HG02840 (cell line): ENCODE measurements around the gene NCMAP.
"Not testable (repeated sequence)": the region's sequence is repeated elsewhere in the genome, so short reads cannot be mapped to it uniquely, and the experiment has no call there.

Experiments used
- ATAC-seq: cut with Tn5 transposase; IDR thresholded peaks from one replicate; pipeline ENCODE4 v1.9.1; 2021; ENCODE audit warnings: mild to moderate bottlenecking, moderate library complexity, moderate number of reproducible peaks; ENCODE audit not compliant: unreplicated experiment, low FRiP score

The NCMAP gene

GRCh38 chr1:24540906-24541710 is 14.8 kb upstream of the NCMAP start:
- no peak for ATAC-seq

- ATAC-seq: no peak
These were observed 14.1 kb upstream of the NCMAP start for GRCh38 chr1:24541711-24542346.

GRCh38 chr1:24544239-24544638 is 11.6 kb upstream of the NCMAP start:
- no peak for ATAC-seq

GRCh38 chr1:24545662-24546061 is 10.2 kb upstream of the NCMAP start:
- no peak for ATAC-seq

- no peak for ATAC-seq
These were observed 8.7 kb upstream of the NCMAP start for GRCh38 chr1:24547195-24547594.

- no peak for ATAC-seq
These were observed 7.8 kb upstream of the NCMAP start for GRCh38 chr1:24548070-24548469.

- ATAC-seq: not testable (repeated sequence)
These were observed 6.7 kb upstream of the NCMAP start for GRCh38 chr1:24549210-24549609.

GRCh38 chr1:24551290-24551959 is 4.5 kb upstream of the NCMAP start:
- ATAC-seq: no peak

- ATAC-seq: no peak
These were observed 3.8 kb upstream of the NCMAP start for GRCh38 chr1:24551960-24552571.

- no peak for ATAC-seq
These were observed 2.0 kb upstream of the NCMAP start for GRCh38 chr1:24553931-24554330.

GRCh38 chr1:24554714-24555113 is 1.2 kb upstream of the NCMAP start:
- ATAC-seq: no peak

GRCh38 chr1:24556414-24556795 is 518 bp downstream of the NCMAP start:
- no peak for ATAC-seq

- no peak for ATAC-seq
These were observed 1.3 kb downstream of the NCMAP start for GRCh38 chr1:24557220-24557619.

- no peak for ATAC-seq
These were observed 1.8 kb downstream of the NCMAP start for GRCh38 chr1:24557711-24558131.

GRCh38 chr1:24558455-24558854 is 2.6 kb downstream of the NCMAP start:
- no peak for ATAC-seq

- ATAC-seq: no peak
These were observed 3.3 kb downstream of the NCMAP start for GRCh38 chr1:24558902-24559791.

GRCh38 chr1:24560361-24560760 is 4.5 kb downstream of the NCMAP start:
- no peak for ATAC-seq

GRCh38 chr1:24562625-24563024 is 6.7 kb downstream of the NCMAP start:
- ATAC-seq: no peak

GRCh38 chr1:24564695-24565094 is 8.8 kb downstream of the NCMAP start:
- ATAC-seq: no peak

GRCh38 chr1:24566236-24566867 is 10.5 kb downstream of the NCMAP start:
- no peak for ATAC-seq
